ENCODE measurements around the gene CTNND2.

DNA sequence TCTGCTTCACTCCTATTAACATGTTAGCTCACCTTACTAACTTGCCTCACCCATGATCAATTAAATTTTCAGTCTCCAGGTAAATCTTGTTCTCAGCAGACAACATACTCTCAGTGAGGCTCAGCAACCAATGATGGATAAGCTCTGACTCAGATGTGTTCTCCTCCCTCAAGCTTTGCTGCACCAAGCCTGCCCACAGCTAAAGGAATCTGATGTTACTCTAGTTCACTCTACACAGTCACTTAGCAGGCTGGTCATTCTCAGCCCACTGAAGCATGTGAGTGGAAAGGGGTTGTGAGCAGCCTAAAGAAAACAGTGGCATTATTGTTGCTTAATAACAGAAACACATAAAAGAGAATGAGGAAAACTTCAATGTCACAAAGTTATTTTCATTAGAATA is 37.3 kb upstream of the CTNND2 start:
- no peak for TF ChIP-seq CTCF (IDR thresholded peaks at IDR 0.05)
- no peak for TF ChIP-seq EZH2 (IDR thresholded peaks at IDR 0.05)
